ENCODE data around the gene L2HGDH.

L2HGDH gene

DNA sequence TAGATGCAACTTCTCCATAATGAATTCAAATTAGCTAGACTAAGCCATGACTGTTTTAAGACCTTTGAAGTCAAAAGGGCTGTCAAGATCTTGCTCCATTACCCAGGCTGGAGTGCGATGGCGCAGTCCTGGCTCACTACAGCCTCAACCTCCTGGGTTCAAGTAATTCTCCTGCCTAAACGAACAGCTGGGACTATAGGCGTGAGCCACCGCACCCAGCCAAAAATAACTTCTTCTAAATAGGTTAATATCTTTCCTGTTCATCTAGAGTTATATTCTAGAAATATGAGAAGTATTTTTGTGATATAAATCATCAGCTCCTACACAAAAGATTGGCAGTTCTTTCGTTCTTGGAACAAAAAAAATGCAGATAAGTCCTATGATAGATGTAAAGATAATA, 41.1 kb downstream of the L2HGDH start:
- DNase-seq, result no peak

DNA sequence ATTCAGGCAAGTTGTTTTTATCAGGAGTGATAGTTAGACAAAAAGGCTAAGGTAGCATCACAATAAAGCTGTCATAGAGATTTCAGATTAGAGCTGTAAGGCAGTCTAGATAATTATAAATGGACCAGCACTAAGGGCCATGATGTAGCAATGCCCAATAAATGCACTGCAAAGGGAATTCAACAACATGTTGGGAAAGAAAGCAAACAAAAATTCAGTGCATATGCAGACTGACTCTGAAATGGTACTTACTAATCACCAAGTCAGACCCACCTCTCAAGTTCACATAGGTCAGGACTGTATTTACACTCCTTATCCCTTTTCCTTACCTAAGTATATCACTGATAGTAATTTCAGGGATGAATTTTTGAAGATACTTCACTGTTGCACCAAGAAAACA, 47.0 kb downstream of the L2HGDH start:
- DNase-seq, result no peak

DNA sequence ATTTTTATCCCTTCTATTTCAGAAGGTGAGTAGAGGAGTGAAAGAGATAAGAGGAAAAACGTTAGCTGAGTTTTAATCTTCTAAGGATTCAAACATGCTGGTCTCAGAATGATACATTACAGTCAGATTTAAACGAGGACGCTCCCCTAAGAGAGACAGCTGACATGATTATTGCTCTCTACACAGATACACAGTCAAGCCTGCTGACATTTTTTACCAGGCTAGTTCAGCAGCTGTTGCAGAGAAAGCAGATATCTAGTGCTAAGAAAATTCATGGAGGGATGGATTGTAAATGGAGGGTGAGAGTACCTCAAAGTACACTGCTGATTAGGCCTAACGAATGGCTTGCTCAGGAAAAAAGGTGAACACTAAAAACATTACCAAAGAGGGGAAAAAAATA, 48.7 kb downstream of the L2HGDH start:
- no peak for DNase-seq

DNA sequence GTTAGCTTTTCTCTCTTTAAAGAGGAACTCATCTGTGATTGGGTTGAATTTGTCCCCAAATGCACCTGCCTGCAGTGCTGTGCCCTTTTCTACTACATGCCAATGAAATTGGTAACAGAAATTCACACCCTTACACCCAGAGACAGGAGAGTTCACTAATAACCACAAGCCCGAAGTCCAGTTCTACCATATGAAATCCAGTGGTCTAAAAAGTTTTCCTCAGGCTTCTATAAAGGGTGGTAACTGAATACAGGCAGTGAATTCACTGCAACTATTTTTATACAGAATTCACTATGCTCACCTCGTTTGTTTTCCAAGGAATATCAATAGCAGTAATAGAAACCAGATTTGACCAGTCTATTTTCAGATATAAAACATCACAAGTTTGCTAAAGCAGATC, 49.2 kb downstream of the L2HGDH start:
- DNase-seq, result no peak

DNA sequence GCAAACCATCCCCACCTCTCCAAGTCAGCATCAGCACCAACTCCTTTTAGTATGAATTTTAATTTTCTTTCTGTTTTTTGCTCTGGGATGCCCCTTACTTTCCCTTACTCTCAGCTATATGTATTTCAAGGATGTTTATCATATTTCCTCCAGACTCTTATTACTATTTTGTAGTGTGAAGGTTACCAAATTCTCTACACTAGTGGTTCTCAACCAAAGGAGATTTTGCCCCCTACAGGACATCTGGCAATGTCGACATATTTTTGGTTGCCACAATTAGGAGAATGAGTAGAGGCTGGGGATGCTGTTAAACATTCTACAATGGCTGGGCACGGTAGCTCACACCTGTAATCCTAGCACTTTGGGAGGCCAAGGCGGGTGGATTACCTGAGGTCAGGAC, 51.5 kb downstream of the L2HGDH start:
- no peak for DNase-seq

DNA sequence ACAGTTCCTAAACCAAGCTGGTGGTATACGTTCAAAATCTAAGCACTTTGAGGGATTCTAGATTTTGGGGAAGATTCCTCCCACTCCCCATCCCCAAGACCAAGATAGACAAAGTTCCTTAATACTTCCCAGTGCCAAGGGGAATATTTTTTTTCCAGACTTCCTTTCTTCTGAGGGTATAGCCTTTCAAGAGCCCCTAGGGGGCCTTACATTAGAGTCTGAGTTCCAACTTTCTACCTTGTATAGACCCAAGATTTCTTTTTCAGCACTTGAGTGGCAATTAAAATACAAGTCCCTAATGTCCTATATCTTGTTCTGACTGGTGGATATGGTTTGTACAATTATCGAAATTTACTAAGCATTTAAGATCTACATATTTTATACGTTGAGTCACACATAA, 52.0 kb downstream of the L2HGDH start:
- DNase-seq, result no peak

DNA sequence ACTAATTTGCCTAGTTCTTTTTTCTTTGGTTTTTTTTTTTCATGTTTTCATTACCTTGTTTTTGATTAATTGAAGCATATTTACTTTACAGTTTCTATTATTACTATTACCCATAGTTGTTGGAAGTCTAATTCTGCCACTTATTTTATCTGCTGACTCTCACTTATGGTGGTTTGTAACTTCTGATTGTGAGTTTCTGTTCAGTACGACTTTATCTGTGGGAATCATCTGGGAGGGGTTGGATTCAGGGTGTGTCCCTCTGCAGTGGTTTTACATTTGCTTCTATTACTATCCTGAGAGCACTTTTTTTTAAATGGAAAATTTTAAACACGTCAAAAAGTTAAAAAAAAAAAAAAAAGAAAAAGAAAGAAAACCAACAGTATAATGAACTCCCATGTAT, 54.3 kb downstream of the L2HGDH start:
- DNase-seq, result no peak

DNA sequence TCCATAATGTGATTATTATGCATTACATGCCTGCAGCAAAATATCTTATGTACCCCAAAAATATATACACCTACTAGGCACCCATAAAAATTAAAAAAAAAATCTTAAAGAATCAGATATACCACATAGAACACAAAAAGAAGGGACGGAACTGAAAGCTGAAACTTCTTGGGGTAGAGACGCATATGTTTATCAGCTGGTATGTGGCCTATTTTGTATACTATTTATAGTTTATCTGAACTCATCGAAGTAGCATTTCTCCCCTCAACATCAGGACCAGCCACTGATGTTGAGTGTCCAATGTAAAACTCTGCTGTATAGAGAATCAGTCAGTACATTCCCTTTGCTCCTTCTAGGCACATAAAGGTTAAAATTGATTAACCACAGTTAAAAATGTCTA, 57.8 kb downstream of the L2HGDH start:
- DNase-seq, result no peak

DNA sequence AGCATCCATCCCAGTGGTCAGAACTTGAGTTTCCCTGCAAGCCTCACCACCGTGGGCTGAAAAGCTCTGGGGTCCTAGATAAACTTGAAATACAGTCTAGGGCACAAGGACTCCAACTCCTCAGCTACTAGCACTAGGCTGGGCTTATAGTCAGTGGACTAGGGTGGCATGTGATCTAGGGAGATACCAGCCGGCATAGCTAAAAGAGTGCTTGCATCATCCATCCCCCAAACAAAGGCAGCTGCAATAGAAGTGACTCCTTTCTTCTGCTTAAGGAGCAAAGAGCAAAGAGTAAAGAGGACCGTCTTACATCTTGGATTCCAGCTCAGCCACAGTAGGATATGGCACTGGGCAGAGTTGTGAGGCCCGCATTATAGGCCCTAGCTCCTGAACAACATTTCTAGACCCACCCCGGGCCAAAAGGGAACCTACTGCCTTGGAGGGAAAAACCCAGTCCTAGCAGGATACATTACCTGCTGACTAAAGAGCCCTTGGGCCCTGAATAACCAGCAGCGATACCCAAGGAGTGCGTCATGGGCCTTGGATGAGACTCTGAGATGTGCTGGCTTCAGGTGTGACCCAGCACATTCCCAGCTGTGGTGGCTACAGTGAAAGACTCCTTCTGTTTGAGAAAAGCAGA, 62.8 kb downstream of the L2HGDH start:
- DNase-seq, result no peak

DNA sequence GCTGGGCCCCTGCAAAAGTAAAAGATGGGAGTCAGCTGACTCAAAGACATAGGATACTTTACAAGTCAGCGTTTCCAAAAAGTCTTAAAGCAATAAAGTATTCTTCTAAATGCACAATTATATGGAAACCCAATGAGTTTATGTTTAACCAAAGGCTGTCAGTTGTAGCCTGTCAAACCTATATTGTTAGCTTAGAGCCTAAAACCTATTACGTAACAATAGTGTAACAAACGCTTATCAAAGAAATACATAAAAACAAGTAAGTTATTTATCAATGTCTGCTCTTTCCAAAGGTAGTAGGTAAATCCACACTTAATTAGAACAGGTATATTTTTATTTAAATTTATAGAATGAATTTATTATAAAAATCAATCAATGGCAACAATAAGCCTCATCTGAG, 64.8 kb downstream of the L2HGDH start:
- no peak for DNase-seq

DNA sequence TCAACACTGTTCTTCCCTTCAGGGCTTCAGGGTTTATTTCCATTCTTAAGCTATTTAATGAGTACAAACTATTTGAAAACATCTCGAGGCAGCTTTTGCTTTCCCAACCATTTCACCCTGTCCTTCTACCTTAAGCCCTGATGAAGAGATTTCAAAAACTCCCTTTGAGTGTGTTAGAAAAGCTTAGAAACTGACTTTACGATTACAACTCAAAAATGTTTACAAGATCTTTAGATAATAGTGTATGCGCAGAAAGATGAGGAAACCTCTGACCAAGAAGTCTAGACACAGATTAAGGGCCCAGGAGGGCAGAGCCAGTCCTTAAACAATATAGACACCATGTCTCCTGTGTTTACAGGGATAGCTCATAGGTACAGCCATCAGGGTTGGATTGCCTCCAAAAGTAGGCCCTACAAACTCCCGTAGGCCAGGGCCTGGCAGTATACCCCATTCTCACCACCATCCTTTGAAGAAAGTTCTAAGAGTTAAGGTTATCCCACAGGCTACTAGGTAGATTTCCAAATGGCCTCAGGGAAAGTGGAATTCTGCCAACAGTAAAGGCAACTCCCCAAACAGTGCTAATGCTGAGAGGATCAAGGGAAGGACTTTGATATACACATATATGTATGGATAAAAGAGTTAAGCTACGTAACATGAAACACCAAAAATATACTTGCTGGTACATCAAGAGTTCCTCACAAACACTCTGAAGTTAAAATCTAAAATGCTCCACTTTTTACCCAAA, 69.3 kb downstream of the L2HGDH start:
- no peak for DNase-seq

DNA sequence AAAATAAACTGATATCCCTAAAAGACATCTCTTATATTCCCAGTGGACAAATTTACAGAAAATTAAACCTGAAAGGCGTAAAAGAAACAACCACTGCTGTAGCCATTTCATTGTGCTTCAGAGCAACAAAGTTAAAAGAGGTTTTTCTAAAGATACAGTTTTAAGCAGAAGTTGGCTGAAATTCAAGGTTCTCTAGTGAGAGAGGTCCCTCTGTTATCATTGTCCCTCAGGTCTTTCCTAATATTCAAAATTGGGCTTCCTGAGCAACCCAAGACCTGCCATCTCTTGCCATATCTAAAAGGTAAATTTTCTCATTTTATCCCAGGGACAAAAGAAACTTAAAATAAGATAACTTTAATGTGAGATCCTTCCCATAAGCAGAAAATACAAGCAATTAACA, 69.9 kb downstream of the L2HGDH start:
- no peak for DNase-seq

DNA sequence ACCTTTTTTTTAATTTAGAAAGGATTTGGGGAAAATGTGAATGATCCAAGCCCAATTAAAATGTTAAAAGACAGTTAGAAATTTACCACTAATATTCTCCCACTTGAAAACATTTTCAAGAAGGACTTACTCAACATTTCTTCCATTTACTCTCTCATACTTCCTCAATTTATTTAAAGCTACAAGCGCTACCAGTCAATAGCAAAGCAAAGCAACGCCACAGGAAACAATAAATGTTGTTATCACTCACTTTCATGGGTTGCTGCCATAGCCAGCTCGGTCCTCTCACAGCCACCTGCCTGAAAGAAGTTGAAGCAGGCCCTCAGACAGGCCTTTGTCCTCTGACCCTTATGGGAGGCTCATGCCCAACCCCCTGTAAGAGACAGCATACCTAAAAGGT, 74.6 kb downstream of the L2HGDH start:
- no peak for DNase-seq

DNA sequence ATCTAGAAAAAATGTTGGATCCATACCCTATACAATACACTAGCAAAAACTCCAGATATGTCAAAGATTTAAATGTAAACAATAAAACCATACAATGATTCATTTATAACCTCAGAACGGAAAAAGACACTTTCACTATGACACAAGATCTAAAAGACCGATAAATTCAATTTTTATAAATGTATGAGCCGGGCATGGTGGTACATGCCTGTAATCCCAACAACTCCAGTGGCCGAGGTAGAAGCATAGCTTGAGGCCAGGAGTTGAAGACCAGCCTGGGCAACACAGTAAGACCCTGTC, 78.1 kb downstream of the L2HGDH start:
- DNase-seq, result no peak

DNA sequence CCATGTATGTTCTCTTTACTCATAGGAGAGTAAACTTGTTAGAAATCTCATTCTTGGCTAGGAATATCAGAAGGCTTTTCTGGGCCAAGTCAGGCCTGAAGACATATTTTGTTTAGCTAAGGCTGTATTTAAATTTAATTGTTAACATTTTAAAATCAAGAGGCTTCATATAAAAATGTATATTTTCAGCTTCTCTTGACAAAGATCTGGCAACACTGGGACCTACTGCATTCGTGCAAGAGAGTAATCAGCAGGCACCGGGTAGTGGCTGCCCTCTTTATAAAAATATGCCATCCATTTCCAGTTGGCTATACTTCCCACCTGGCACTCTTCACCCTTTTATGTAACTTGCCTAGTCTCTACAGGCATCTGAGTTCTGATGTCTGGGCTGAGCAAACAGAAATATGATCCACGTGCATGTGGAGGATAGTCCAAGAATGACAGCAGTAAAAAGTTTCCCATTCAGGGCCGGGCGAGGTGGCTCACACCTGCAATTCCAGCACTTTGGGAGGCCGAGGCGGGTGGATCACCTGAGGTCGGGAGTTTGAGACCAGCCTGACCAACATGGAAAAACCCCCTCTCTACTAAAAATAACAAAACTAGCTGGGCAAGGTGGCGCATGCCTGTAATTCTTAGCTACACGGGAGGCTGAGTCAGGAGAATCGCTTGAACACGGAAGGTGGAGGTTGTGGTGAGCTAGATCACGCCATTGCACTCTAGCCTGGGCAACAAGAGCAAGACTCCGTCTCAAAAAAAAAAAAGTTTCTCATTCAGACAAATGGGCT, 78.7 kb downstream of the L2HGDH start:
- no peak for DNase-seq

DNA sequence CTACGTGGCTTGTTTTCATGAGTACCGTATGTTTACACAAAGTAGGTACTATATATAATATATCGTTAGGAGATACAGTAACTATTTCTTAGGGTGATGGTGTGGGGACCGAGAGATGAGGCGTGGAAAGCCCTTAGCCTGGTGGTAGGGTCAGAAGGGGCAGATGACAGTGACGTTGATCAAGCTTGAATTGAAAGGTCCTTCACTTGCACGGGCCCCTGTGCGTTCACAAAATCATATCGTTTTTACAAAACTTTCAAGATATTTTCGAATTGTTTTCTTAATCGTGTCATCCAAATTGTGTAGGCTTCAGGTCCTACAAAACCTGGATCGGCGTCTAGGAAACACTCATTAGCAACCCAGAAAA, 79.8 kb downstream of the L2HGDH start:
- no peak for DNase-seq

DNA sequence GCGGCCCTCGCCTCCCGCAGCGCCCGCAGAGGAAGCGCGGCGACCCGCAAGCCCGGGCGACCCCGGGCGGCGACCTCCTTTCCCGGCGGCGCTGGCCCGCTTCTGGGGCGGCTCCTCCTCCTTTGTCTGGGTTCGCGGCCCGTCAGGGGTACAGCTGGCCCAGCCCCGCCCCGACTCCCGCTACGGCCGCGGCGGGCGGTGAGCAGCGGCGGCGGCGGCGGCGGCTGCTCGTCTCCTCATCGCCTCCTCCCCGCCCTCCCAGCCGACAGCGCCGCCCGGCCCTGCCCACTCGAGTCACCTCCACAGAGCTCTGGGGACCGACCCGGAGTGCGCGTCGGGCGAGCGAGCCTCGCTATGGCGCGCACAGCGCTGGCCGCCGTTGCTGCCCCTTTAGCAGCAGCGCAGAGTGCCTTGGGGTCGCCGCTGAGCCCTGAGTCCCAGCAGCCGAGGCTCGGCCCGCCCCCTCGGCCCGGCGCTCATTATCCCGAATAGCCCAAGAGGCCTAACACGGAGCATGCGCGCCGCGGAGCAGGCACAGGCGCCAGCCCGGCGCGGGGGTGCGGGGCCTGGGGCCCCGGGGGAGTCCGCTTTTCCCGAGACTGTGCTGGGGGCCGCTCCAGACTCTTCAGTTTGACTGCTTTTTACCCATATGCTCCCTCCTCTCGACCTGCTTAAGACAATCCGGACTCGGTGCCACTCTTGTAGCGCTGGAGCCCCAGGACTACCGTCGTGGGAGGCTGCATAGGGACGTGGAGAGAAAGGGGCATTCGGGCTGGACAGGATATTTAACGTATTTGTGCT, 80.4 kb downstream of the L2HGDH start, which contains the start of gene SOS2:
Gene SOS2 (minus strand): TSS at position 104 of the 801 bp plus-strand sequence. CDS start 295 bp downstream, outside the sequence.
- DNase-seq, result peak; percentile 89

DNA sequence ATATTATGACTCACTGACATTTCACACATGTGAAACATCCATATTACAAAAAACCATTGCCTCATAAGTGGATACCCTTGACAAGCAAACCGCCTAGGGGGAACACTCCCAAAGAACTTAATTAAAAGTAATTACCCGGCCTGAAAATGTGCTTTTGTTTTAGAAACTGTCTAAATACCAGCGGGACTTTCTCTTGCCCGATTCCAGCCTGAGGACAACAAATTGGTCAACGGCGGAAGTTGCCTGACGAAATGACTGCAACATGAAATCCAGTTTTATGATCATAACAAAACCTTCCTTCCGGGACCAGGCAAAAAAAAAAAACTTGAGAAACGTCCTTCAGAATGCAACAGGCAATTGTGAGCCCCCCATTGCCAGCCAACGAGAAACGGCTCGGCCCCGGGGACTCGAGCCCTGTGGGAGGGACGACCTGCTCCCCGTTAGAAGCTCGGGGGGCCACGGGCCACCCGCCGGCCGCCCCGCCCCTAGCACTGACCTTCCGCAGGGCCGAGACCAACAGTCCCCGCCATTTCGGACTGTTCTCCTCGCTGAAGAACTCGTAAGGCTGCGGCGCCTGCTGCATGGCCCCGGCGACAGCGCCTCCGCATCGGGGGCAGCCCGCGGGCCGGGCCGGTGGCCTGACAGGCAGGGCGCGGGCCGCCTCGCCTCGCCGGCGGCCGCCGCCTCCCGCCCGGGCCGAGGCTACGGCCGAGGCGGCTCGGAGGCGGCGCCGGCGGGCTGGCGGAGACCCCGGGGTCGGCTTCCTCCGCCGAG, 81.1 kb downstream of the L2HGDH start:
- DNase-seq, result peak; percentile 46

DNA sequence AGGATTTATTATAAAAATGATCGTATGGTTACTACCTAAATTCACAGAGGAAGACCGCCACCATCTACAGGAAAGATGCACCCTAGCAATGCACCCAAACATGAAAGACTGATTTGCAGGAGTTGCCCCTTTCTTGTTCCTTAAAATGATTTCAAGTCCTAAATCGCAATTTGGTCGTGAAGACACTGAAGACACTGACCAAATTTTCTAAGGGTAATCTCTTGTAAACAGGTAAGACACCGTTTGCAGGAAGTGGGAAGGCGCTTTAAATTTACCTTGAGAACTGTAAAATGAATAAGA, 81.7 kb downstream of the L2HGDH start:
- DNase-seq, result no peak

DNA sequence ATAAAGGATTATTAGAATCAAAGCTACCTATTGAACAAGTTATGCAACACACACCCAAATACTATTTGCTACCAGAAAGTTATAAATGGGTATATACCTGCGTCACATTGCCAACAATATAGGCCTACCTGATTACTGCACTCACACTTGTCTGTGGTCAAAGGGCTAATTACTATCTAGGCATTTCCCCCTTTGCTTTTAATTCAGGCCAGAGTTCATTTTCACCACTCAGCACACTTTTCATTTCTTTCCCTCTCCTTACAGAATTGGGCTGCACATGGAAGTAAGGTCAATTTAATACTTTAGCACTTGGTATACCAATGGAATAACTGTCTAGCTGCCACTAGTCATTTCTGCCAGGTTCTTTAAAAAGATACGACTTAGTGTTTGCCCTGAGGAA, 82.3 kb downstream of the L2HGDH start:
- no peak for DNase-seq

DNA sequence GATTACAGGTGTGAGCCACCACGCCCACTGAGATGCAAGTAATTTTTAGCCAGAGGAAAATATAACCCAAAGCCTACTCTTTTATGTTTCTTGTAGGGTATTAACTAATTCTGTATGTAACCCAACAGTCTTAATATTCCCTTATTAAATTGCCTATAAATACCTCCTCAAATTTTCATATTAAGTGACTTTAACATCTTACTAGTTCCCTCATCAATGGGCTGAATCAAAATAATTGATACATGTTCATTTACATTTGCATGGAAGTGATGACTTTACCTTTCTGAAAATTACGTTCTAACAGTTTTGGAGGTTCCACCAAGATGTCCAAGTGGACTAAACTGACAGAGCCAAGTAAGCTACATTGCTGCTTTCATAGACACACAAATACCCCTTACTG, 83.7 kb downstream of the L2HGDH start:
- no peak for DNase-seq

DNA sequence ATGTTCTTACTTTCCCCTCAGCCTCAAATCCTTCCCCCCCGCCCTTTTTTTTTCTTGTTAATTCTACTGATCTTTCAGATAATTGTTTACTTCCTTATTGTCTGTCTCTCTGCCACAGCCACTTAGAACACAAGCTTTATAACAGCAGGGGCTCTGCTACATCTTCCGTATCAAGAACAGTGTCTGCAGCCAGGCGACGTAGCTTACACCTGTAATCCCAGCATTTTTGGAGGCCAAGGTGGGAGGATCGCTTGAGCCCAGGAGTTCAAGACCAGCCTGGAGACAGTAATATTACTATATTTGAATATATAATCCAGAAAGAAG, 86.1 kb downstream of the L2HGDH start:
- no peak for DNase-seq

All from NK-92 treated with Interleukin-12 subunit alpha and Interleukin-12 subunit beta, amount 100 ng/mL, for 24 hours (cell line).